ENCODE measurements around the gene GAMT.

DNA sequence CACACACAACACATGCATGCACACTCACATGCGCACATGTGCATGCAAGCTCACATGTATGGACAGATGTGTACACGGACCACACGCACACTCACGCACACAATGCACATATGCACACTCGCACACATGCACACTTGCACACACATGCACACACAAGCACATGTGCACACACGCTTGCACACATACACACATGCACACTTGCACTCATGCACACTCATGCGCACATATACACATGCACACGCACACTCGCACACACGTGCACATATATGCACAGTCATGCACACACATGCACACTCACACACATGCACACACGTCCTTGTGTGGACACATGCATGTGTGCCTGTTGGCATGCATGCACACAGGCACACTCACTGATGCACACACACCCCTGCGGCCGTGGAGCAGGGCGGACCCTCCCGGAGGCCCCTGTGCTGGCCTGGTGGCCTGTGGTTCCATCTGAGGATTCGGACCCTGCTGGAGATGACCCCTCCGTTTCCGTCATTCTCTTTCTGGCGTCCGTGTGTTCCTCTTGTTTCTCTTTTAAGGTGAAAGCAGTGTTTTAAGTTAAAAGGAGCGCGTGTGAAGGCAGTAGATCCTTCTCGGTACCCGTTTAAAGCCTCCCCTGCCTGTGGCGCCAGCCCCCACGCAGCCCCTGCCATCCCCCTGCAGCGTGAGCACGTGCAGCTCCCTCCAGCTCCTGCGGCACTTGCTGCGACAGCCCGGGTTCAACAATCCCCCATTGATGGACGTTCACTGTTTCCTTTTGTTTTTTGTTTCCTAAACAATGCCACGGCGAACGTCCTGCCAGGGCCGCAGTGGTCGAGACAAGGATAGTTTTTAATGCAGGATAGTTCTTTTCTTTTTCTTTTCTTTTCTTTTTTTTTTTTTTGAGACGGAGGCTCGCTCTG is 12.1 kb downstream of the GAMT start:
- TF ChIP-seq POLR2A (IDR thresholded peaks at IDR 0.05; ENCODE audit: extremely low read depth, insufficient read length) (no peak), MYC (IDR thresholded peaks at IDR 0.05; ENCODE audit: low read depth, low read length) (no peak)
- TF ChIP-seq, protein P1, sequence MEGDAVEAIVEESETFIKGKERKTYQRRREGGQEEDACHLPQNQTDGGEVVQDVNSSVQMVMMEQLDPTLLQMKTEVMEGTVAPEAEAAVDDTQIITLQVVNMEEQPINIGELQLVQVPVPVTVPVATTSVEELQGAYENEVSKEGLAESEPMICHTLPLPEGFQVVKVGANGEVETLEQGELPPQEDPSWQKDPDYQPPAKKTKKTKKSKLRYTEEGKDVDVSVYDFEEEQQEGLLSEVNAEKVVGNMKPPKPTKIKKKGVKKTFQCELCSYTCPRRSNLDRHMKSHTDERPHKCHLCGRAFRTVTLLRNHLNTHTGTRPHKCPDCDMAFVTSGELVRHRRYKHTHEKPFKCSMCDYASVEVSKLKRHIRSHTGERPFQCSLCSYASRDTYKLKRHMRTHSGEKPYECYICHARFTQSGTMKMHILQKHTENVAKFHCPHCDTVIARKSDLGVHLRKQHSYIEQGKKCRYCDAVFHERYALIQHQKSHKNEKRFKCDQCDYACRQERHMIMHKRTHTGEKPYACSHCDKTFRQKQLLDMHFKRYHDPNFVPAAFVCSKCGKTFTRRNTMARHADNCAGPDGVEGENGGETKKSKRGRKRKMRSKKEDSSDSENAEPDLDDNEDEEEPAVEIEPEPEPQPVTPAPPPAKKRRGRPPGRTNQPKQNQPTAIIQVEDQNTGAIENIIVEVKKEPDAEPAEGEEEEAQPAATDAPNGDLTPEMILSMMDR (IDR thresholded peaks at IDR 0.05; ENCODE audit: low read depth, low read length) = no peak
- TF ChIP-seq, protein P2, sequence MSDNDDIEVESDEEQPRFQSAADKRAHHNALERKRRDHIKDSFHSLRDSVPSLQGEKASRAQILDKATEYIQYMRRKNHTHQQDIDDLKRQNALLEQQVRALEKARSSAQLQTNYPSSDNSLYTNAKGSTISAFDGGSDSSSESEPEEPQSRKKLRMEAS (IDR thresholded peaks at IDR 0.05; ENCODE audit: low read depth, low read length) = no peak

All from NB4 (cell line).